ENCODE results near the gene MIS18A.

DNA sequence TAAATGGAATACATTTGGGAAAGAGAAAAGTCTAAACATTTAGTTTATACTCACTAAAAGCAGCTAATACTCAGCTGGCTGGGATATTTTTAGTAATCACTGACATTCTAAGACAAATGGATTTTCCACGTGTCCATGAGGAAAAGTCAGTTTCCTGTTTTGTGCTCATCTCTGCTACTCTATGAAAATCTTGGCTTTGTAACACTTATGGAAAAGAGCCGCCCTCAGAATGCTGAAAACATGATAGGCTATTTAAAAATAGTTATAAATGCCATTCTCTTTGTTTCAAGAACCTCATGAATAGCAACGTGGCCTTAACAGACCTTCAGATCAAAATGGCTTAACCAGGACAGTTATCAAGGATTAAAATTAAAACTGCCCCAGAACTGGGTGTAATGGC lies 49.7 kb upstream of the MIS18A start:
- TF ChIP-seq ZNF274 (IDR thresholded peaks at IDR 0.05; ENCODE audit: low read depth, low read length) (no peak), SUZ12 (IDR thresholded peaks at IDR 0.05; ENCODE audit: extremely low read depth, insufficient read depth, insufficient read length) (no peak), YY1 (IDR thresholded peaks at IDR 0.05; ENCODE audit: insufficient read depth, insufficient read length) (no peak)

All from NT2/D1 (cell line).